HG03064 (cell line): ENCODE measurements around the gene C4B.

Experiments
- ATAC-seq: cut with Tn5 transposase; IDR thresholded peaks from one replicate; pipeline ENCODE4 v1.9.1; 2021; ENCODE audit warnings: low read depth; ENCODE audit not compliant: unreplicated experiment

C4B gene

GRCh38 chr6:32074996-32075532 is 60.5 kb downstream of the C4B start:
- no peak for ATAC-seq

DNA sequence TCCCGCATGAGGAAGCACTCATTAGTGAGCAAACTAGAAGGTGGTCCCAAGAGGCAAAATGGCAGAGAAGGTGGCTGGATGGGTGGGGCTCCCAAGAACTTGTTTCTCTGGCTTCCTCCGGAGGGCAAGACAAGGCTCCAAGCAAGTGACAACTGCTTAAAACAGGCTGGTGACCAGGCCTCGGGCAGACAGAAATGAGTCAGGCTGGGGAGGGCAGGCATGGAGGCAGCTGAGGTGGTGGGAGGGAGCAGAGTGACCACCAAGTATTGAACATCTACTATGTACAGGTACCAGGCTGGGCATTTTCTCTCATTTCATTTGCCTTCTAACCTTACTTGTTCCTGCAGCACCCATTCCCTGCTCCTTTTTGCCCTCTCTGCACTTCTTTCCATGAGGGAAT is 61.2 kb downstream of the C4B start:
- no peak for ATAC-seq

DNA sequence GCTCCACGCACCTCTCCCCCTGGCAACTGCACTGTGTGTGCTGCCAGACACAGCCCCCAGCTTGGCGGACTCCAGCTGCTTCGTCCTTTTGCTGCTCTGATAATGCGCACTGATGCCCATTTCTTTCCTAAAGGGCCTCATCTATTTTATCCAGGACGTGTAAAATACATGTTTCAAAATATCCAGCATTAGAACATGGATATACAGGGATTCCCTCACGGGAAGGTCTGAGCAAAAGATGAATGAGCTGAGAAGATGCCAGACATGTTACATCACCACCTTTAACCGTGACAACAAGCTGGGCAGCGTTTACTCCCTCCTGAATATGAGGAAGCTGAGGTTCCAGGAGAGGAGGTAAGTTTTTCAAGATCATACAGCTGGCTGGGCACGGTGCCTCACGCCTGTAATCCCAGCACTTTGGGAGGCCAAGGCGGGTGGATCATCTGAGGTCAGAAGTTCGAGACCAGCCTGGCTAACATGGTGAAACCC is 61.8 kb downstream of the C4B start:
- no peak for ATAC-seq

DNA sequence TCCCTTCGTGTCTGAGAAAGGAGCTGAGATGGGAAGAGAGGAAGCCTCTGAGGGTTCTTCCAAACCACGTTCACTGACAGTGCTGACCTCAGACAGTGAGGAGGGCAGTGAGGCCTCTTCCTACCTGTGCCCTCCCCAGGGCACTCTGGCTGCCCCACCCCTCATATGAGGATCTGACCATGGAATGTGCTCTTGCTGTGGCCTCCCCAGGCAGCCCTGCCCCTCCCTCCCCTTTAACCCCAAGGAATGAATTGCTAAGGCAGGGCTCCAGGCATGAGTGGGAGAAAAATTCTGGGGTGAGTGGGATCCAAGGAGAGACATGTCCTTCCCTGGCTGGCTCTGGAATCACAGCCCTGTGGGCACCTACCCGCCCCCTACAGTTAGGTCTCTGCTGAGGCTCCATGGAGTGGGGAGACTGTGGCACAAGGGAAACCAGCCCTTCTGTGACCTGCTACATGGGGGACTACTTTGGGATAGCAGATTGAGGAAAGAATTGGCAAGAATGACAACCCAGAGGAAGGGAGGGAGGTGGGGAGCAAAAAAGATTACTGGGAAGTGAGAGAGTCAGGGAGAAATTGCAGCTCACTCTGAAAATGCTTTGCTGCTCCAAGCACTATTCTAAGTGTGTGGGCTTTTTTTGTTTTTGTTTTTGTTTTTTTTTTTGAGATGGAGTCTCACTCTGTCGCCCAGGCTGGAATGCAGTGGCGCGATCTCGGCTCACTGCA is 65.1 kb downstream of the C4B start:
- ATAC-seq = no peak

DNA sequence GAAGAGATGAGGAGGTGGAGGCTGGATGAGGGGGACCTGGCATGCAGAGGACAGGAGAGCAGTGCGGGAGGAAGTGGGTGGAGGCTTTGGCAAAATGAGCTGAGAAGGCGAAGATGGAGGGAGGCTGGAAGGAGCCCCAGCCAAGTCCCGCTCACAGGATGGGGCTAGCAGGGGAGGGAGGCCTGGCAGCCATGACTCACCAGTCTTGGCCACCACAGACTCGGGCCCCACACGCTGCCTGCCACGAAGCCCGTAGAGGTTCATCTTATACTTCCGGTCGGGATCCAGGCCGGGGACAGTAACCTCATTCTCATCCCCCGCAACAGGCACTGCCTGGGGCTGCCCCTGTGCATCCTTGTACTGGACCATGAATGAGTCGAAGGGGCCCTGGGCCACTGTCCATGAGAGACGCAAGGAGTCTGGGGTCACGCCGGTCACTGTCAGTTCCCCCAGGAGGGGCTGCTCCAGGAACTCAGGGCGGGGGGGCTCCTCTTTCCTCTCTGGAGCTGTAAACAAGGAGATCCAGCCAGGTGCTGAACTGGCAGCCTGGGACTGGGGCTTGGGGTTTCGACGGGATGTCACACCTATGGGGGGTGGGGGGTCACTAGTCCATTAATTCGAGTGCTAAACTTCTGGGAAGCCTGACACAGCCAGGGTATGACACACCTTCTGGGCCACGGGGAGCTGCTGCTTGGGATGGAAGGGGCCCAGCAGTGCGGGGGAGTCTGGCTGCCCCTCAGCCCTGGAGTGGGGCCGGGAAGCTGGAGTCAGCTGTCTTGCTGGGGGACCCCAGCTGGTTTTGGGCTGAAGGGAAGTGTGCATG is 66.8 kb downstream of the C4B start:
- ATAC-seq = no peak

DNA sequence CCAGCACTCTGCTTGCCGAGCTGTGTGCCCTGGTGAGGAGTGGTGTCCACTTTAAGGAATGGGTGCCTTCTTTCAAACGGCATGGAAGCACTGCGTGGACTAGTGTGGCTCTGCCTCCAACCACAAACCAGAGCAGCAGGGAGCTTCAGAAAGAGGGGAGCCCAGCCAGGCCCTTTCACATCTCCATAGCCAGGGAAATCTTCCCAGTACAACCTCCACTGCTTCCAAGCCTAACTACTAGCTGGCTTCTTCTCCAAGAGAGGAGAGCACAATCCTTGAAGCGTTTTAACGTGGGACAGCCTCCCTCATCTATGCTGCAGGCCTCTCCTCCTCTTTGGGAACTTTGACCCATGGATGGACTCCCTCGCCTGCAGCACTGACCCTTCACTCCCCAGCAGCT is 67.9 kb downstream of the C4B start:
- no peak for ATAC-seq

DNA sequence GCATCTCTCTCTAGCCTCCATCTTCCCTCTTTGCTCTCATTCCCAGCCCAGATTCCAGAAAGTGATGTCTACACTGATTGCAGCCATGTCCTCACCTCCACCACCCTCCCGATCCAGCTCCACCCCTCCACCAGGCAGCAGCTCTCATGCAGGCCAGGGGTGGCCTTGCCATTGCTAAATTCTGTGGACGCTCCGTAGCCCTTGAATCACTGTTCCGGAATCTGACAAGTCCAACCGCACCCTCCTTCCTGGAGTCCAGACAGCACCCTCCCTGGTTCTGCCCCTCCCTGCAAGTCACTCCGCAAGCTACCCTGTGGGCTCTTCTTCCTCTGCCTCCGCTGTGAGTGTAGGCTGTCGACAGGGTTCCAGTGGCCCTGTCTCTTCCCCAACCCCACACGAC is 68.3 kb downstream of the C4B start:
- no peak for ATAC-seq

GRCh38 chr6:32083812-32084768 is 69.5 kb downstream of the C4B start:
- ATAC-seq = no peak

- ATAC-seq = no peak
Observed at GRCh38 chr6:32084780-32085179, 70.2 kb downstream of the C4B start.
